DMS 273 (cell line): ENCODE data around the gene TRAPPC10.

Source experiments
- DNase-seq: peaks from one replicate; lab custom pipeline; 2025; ENCODE audit not compliant: unreplicated experiment; lab: John Stamatoyannopoulos, UW

The TRAPPC10 gene

GRCh38 chr21:44027607-44028286 lies 15.6 kb downstream of the TRAPPC10 start:
- DNase-seq = no peak

- no peak for DNase-seq
Measured at GRCh38 chr21:44028287-44028659, 16.2 kb downstream of the TRAPPC10 start.

GRCh38 chr21:44029460-44030087 lies 17.5 kb downstream of the TRAPPC10 start:
- DNase-seq = no peak

- no peak for DNase-seq
Measured at GRCh38 chr21:44035244-44035643, 23.1 kb downstream of the TRAPPC10 start.

GRCh38 chr21:44038063-44038462 lies 26.0 kb downstream of the TRAPPC10 start:
- no peak for DNase-seq

- no peak for DNase-seq
Measured at GRCh38 chr21:44039828-44040227, 27.7 kb downstream of the TRAPPC10 start.

GRCh38 chr21:44043613-44044012 lies 31.5 kb downstream of the TRAPPC10 start:
- DNase-seq = no peak

GRCh38 chr21:44046734-44047133 lies 34.6 kb downstream of the TRAPPC10 start:
- DNase-seq = no peak

- DNase-seq = no peak
Measured at GRCh38 chr21:44047996-44048560, 36.0 kb downstream of the TRAPPC10 start.

- peak; percentile 14 for DNase-seq
Measured at GRCh38 chr21:44049182-44049581, 37.1 kb downstream of the TRAPPC10 start.

GRCh38 chr21:44049606-44050005 lies 37.5 kb downstream of the TRAPPC10 start:
- DNase-seq = no peak

GRCh38 chr21:44050276-44050675 lies 38.2 kb downstream of the TRAPPC10 start:
- DNase-seq = no peak

- no peak for DNase-seq
Measured at GRCh38 chr21:44051462-44051941, 39.4 kb downstream of the TRAPPC10 start.

- no peak for DNase-seq
Measured at GRCh38 chr21:44052071-44052829, 40.1 kb downstream of the TRAPPC10 start.

GRCh38 chr21:44052830-44053226 lies 40.7 kb downstream of the TRAPPC10 start:
- no peak for DNase-seq

- no peak for DNase-seq
Measured at GRCh38 chr21:44053567-44053966, 41.5 kb downstream of the TRAPPC10 start.

GRCh38 chr21:44054710-44055109 lies 42.6 kb downstream of the TRAPPC10 start:
- DNase-seq = no peak

GRCh38 chr21:44057055-44057454 lies 44.9 kb downstream of the TRAPPC10 start:
- DNase-seq = no peak

GRCh38 chr21:44057960-44058651 lies 46.0 kb downstream of the TRAPPC10 start:
- no peak for DNase-seq

GRCh38 chr21:44058652-44058964 lies 46.5 kb downstream of the TRAPPC10 start:
- no peak for DNase-seq

- no peak for DNase-seq
Measured at GRCh38 chr21:44058981-44059380, 46.9 kb downstream of the TRAPPC10 start.
